Measurements from ENCODE around the gene TNS1.

DNA sequence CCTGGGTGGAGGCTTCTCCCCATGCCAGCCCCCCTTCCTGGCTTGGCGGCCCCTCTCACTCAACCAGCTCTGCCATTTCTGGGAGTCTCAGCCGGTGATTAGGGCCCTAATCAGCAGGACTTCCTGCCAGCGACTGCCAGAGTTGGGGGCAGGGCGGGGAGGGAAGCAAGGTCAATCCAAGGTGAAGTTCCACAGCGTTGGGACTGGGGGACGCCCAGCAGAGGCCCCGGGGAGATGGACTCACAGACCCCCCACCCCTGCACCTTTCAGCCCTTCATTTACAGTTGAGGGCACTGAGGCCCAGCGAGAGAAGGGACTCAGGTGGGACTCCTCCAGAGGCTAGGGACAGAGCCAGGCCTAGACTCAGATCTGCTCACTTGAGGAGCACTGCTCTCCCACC, 65.3 kb downstream of the TNS1 start:
- TF ChIP-seq SP1 (IDR thresholded peaks at IDR 0.05) = no peak
- no peak for TF ChIP-seq BHLHE40 (IDR thresholded peaks at IDR 0.05; ENCODE audit: borderline replicate concordance)
- no peak for TF ChIP-seq HDGF (IDR thresholded peaks at IDR 0.05; ENCODE audit: borderline replicate concordance)
- no peak for TF ChIP-seq SUZ12 (IDR thresholded peaks at IDR 0.05)
- TF ChIP-seq PKNOX1 (IDR thresholded peaks at IDR 0.05) = no peak
- no peak for TF ChIP-seq FOXK2 (IDR thresholded peaks at IDR 0.05)
- no peak for TF ChIP-seq FOXM1 (IDR thresholded peaks at IDR 0.05; ENCODE audit: borderline replicate concordance)
- TF ChIP-seq ARNT (IDR thresholded peaks at IDR 0.05) = no peak
- no peak for TF ChIP-seq FOXA1 (IDR thresholded peaks at IDR 0.05)
- TF ChIP-seq ELF4 (IDR thresholded peaks at IDR 0.05) = no peak

Measured in HEK293T (cell line).